ENCODE data around the gene NFKB1. TPM values are rescaled to one million over a fixed set of nuclear protein-coding genes. Genes with fewer than 3 reads are reported as not detected.
A peak's percentile ranks its signal among the peaks of the same experiment; 100 is the strongest.

Gene NFKB1
- total RNA-seq, 4 donors from 2014 or later: 31.6 to 42.1 (median 39.7) TPM

DNA sequence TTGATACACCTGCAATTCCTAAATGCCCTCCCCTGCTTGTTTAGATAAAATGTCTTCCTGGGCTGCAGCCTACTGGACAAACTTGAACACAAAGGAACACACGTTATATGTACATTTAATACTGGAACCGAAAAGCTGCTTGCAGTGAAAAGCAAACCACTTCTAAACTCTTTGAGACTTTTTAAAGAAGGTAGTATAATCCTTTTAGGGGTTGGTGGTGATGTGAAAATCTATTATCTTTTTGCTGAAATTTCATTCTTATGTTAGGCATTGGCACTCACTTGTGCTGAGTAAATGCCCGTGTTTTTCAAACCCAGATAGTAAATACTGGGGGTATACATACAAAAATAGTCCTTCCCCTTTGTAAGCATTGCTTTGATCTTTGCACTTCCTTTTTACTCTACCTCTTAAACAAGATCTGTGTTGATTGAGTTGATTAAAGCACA lies 2.2 kb downstream of the NFKB1 start:
- Histone ChIP-seq H3K36me3 (no peaks in the 10 kb centered on the region), H3K27ac (replicated peaks in 1 of 4) (no peak overlapping the region), H3K4me3 (peak overlapping the region; percentile 32 to 92 (median 81)), H3K27me3 (no peaks in the 10 kb centered on the region), H3K4me1 (peaks cover 39 to 63% (median 58%) of the 10 kb centered on the region in 4 donors), H3K9me3 (no peaks in the 10 kb centered on the region)
- WGBS: 43% methylated on average over 3 of the region's 3 CpGs
- DNase-seq (ENCODE audit: extremely low spot score): no peak
- TF ChIP-seq EP300 (IDR thresholded peaks at IDR 0.05) (no peak), POLR2A (IDR thresholded peaks at IDR 0.05; ENCODE audit: low read depth) (no peak), POLR2AphosphoS5 (IDR thresholded peaks at IDR 0.05) (no peak)
- TF ChIP-seq, protein P1, sequence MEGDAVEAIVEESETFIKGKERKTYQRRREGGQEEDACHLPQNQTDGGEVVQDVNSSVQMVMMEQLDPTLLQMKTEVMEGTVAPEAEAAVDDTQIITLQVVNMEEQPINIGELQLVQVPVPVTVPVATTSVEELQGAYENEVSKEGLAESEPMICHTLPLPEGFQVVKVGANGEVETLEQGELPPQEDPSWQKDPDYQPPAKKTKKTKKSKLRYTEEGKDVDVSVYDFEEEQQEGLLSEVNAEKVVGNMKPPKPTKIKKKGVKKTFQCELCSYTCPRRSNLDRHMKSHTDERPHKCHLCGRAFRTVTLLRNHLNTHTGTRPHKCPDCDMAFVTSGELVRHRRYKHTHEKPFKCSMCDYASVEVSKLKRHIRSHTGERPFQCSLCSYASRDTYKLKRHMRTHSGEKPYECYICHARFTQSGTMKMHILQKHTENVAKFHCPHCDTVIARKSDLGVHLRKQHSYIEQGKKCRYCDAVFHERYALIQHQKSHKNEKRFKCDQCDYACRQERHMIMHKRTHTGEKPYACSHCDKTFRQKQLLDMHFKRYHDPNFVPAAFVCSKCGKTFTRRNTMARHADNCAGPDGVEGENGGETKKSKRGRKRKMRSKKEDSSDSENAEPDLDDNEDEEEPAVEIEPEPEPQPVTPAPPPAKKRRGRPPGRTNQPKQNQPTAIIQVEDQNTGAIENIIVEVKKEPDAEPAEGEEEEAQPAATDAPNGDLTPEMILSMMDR (IDR thresholded peaks at IDR 0.05): no peak
- intact Hi-C loops (cut with DNase I): loop anchor here (5.0 to 10.0 kb wide), 2 partner anchors 66 to 159 kb away; partner anchors contain the start of gene SLC39A8

GRCh38 chr4:102503831-102504786 lies 3.0 kb downstream of the NFKB1 start:
- H3K27me3 ChIP-seq: no peaks in the 10 kb centered on the region
- intact Hi-C loops (cut with DNase I): loop anchor here (5.0 to 10.0 kb wide), 2 partner anchors 67 to 159 kb away; partner anchors contain the start of gene SLC39A8
- no peaks in the 10 kb centered on the region for H3K36me3 ChIP-seq
- whole genome bisulfite sequencing: 75% methylated on average over 5 of the region's 5 CpGs
- DNase-seq (ENCODE audit: extremely low spot score): no peak
- peaks cover 39 to 63% (median 59%) of the 10 kb centered on the region in 4 donors for H3K4me1 ChIP-seq
- TF ChIP-seq EP300 (IDR thresholded peaks at IDR 0.05): no peak
- TF ChIP-seq, protein P1 (IDR thresholded peaks at IDR 0.05): no peak
- no peak for TF ChIP-seq POLR2AphosphoS5 (IDR thresholded peaks at IDR 0.05)
- TF ChIP-seq POLR2A (IDR thresholded peaks at IDR 0.05; ENCODE audit: low read depth): no peak
- H3K4me3 ChIP-seq: peak overlapping the region in 2 of 4 donors; percentile 32 to 92
- H3K27ac ChIP-seq (replicated peaks in 1 of 4): no peak overlapping the region
- no peaks in the 10 kb centered on the region for H3K9me3 ChIP-seq

DNA sequence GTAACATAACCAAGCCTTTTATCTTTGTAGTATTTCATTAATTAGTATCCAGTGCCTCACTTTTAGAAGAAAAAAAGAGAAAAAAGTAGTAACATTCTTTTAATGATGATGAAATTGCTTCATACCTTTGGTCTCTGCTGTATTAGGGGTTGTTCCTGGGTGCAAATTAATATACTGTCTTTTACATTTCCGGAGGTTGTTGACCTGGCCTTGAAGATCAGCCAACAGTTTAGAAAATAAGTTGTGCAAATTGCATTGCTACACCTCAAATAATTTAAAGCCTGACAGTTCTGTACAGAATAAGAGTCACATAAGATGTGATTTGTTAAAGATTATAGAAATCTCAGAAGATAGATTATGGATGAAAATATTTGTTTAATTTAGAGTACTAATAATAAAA lies 3.8 kb downstream of the NFKB1 start:
- no peak for DNase-seq (ENCODE audit: extremely low spot score)
- peaks cover 33 to 59% (median 56%) of the 10 kb centered on the region in 4 donors for H3K4me1 ChIP-seq
- 68% methylated on average over 1 of the region's 1 CpG for WGBS
- no peak overlapping the region for H3K27ac ChIP-seq (replicated peaks in 1 of 4)
- no peaks in the 10 kb centered on the region for H3K27me3 ChIP-seq
- H3K4me3 ChIP-seq: no peak overlapping the region
- intact Hi-C loops (cut with DNase I): loop anchor here (5.0 to 10.0 kb wide), 2 partner anchors 68 to 160 kb away; partner anchors contain the start of gene SLC39A8
- no peaks in the 10 kb centered on the region for H3K9me3 ChIP-seq
- TF ChIP-seq, protein P1 (IDR thresholded peaks at IDR 0.05): no peak
- TF ChIP-seq EP300 (IDR thresholded peaks at IDR 0.05): no peak
- no peak for TF ChIP-seq POLR2AphosphoS5 (IDR thresholded peaks at IDR 0.05)
- TF ChIP-seq POLR2A (IDR thresholded peaks at IDR 0.05; ENCODE audit: low read depth): no peak
- no peaks in the 10 kb centered on the region for H3K36me3 ChIP-seq

DNA sequence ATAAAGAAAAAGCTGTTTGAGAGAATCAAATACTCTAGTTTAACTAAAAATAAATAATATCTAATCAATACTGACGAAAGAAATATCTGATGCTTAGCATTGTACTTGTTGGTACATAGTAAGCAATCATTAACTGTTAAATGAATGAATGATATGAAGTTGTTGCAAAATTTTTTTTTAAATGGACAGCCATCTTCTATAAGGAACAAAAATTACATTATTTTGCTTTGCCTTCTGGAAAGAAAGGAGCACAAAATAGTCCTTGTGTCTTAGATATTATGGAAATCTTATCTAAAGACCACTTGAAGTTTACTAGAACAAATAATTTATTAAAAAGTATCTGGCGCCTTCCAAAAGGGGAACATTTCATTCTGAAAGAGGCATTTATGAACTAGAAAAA lies 4.5 kb downstream of the NFKB1 start:
- 88% methylated on average over 2 of the region's 2 CpGs for WGBS
- H3K27ac ChIP-seq (replicated peaks in 1 of 4): no peak overlapping the region
- H3K4me3 ChIP-seq: no peak overlapping the region
- intact Hi-C loops (cut with DNase I): loop anchor here (10.0 kb wide), 1 partner anchor 161 kb away; the partner anchor contains the start of gene SLC39A8
- peaks cover 27 to 52% (median 50%) of the 10 kb centered on the region in 4 donors for H3K4me1 ChIP-seq
- TF ChIP-seq POLR2A (IDR thresholded peaks at IDR 0.05; ENCODE audit: low read depth) (no peak), POLR2AphosphoS5 (IDR thresholded peaks at IDR 0.05) (no peak), EP300 (IDR thresholded peaks at IDR 0.05) (no peak)
- TF ChIP-seq, protein P1 (IDR thresholded peaks at IDR 0.05): no peak
- no peaks in the 10 kb centered on the region for H3K27me3 ChIP-seq
- H3K36me3 ChIP-seq: no peaks in the 10 kb centered on the region
- no peaks in the 10 kb centered on the region for H3K9me3 ChIP-seq
- DNase-seq (ENCODE audit: extremely low spot score): no peak

Data from esophagus muscularis mucosa (tissue), 4 donors.